SU-DHL-6 (cell line): Measurements from ENCODE around the gene MUC13.

Experiments
- EZH2phosphoT487 ChIP-seq: fragments of 200-600 bp; sonication (generic), shearing (Covaris generic); conservative IDR thresholded peaks from 2 replicates; pipeline ENCODE4 v1.6.1; 2018; ENCODE audit warnings: mild to moderate bottlenecking, antibody characterized with exemption, low read length, moderate library complexity, mixed read lengths
- TF ChIP-seq, protein P1 (sequence below): fragments of 200-600 bp; sonication (generic); IDR thresholded peaks from one replicate; pipeline ENCODE4 v1.5.1; 2017; ENCODE audit warnings: antibody characterized with exemption, mild to moderate bottlenecking, low read length, moderate library complexity; ENCODE audit not compliant: insufficient read depth, poor library complexity, severe bottlenecking

DNA sequence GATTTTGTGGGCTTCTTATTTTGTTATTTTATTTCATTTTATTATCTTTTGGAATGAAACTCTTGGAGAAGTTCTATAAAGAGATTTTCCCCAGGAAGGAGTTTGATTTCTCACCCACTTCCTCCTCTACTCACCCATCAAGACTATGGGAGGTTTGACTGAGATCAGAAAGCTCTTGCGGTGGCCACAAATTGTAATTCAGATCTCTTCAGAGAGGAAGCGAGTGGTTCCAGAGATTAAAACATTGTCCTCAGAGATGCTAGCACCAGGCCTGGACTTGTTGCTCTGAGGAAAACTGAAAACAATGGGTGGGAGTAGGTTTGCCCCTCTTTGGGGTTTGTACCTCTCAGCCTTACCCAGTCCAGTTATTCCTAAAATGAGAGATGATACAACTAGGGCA lies 8.1 kb upstream of the MUC13 start:
- TF ChIP-seq, protein P1, sequence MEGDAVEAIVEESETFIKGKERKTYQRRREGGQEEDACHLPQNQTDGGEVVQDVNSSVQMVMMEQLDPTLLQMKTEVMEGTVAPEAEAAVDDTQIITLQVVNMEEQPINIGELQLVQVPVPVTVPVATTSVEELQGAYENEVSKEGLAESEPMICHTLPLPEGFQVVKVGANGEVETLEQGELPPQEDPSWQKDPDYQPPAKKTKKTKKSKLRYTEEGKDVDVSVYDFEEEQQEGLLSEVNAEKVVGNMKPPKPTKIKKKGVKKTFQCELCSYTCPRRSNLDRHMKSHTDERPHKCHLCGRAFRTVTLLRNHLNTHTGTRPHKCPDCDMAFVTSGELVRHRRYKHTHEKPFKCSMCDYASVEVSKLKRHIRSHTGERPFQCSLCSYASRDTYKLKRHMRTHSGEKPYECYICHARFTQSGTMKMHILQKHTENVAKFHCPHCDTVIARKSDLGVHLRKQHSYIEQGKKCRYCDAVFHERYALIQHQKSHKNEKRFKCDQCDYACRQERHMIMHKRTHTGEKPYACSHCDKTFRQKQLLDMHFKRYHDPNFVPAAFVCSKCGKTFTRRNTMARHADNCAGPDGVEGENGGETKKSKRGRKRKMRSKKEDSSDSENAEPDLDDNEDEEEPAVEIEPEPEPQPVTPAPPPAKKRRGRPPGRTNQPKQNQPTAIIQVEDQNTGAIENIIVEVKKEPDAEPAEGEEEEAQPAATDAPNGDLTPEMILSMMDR, result no peak
- no peak for TF ChIP-seq EZH2phosphoT487
